ENCODE measurements around the gene TMEM213. TPM values are rescaled to one million over a fixed set of nuclear protein-coding genes. Genes with fewer than 3 reads are reported as not detected.

Gene TMEM213
- total RNA-seq, 1 experiment from 2014 or later: not detected

DNA sequence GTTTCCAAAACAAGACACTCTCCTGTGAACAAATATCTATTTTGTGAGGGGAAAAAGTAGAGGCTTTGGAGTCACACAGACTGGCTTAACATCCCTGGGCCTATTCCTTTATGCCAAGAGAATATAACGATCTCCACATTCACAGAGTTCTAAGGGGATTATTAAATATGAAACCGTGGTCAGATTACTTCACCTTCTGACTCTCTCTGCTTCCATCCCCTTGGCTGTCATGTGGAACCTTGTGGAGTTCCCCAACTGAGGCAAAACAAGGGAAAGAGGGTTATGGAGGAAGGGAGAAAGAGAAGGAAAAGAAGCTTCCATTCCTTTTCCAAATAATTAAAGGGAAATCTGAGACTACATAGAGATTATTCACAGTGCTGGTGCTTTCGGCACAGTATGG, 55.7 kb downstream of the TMEM213 start:
- CTCF ChIA-PET: no interaction called here
- Histone ChIP-seq H3K4me1 (replicated peaks; ENCODE audit: insufficient read depth) (peaks cover 39% of the 10 kb centered on the region), H4K20me1 (ENCODE audit: insufficient read depth) (no peaks in the 10 kb centered on the region), H2AFZ (no peak overlapping the region), H3F3A (ENCODE audit: insufficient read depth, low read depth) (peaks cover 11% of the 10 kb centered on the region; the same call in 1 of the 2 replicates), H3K9me2 (ENCODE audit: insufficient read depth) (no peaks in the 10 kb centered on the region), H3K79me2 (ENCODE audit: low read depth) (no peaks in the 10 kb centered on the region), H3K36me3 (ENCODE audit: low read depth) (peaks cover 22% of the 10 kb centered on the region), H3K9me3 (ENCODE audit: insufficient read depth, low read depth) (0 out of 2 replicates have a peak, but pooled peaks cover 6% of the 10 kb centered on the region), H3K27ac (peak overlapping the region; percentile 54; the same call in 1 of the 2 replicates), H3K27me3 (ENCODE audit: insufficient read depth, low read depth) (no peaks in the 10 kb centered on the region), H3K4me3 (no peak overlapping the region), H3K4me2 (no peak overlapping the region)
- TF ChIP-seq EZH2 (IDR thresholded peaks at IDR 0.05; ENCODE audit: low read depth): no peak
- TF ChIP-seq, protein P1, sequence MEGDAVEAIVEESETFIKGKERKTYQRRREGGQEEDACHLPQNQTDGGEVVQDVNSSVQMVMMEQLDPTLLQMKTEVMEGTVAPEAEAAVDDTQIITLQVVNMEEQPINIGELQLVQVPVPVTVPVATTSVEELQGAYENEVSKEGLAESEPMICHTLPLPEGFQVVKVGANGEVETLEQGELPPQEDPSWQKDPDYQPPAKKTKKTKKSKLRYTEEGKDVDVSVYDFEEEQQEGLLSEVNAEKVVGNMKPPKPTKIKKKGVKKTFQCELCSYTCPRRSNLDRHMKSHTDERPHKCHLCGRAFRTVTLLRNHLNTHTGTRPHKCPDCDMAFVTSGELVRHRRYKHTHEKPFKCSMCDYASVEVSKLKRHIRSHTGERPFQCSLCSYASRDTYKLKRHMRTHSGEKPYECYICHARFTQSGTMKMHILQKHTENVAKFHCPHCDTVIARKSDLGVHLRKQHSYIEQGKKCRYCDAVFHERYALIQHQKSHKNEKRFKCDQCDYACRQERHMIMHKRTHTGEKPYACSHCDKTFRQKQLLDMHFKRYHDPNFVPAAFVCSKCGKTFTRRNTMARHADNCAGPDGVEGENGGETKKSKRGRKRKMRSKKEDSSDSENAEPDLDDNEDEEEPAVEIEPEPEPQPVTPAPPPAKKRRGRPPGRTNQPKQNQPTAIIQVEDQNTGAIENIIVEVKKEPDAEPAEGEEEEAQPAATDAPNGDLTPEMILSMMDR (conservative IDR thresholded peaks at IDR 0.05): no peak
- DNase-seq: no peak
- POLR2A ChIA-PET (ENCODE audit: unreplicated experiment): no interaction called here
- TSS peak; percentile 24 for BruUV-seq (replicated peaks)
- intact Hi-C loops (cut with micrococcal nuclease; ENCODE audit: unreplicated experiment): no loop called here

DNA sequence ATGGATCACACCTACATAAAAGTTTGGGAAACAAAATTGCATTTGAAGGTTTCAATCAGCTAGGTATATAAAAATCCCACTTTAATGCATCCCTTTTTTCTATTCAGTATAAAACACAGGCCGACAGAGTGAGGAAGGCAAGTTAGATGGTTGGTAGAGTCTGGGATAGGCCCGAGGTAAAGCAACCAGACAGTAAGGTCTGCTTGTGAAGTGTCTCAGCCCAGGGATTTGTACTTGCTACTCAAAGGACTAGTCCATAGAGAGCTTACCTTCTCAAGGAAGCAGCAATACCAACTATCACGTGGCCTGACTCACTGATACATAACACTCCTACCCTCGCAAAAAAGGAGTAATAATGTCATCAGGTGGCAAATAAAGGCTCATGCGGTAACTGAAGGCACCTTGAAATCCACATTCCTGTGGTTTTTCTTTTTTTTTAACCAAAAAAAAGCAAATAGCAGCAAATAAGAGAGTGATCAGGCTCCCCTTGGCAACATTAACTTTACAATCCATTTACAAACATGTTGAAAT, 56.4 kb downstream of the TMEM213 start:
- POLR2A ChIA-PET (ENCODE audit: unreplicated experiment): interaction anchor here (0.8 kb wide), 1 partner anchor 387 kb away, joined by 21 read pairs; no protein-coding TSS in a partner anchor

DNA sequence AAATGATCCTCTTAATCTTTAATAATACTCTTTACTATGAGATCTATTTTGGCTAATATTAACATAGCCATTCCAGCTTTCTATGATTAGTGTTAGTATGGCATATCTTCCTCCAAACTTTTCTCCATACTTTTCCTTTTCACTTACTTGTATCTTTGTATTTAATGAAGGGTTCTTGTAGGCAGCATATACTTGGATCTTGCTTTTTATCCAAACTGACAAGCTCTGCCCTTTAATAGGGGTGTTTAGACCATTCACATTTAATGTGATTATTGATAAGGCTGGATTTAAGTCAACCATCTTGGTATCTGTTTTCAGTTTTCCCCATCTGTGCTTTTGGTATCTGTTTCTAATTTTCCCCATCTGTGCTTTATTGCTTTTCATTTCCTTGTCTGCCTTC, 59.9 kb downstream of the TMEM213 start:
- Histone ChIP-seq H3F3A (ENCODE audit: insufficient read depth, low read depth) (peaks cover 11% of the 10 kb centered on the region; the same call in 1 of the 2 replicates), H3K27ac (no peak overlapping the region), H3K36me3 (ENCODE audit: low read depth) (peaks cover 12% of the 10 kb centered on the region), H3K9me2 (ENCODE audit: insufficient read depth) (no peaks in the 10 kb centered on the region), H2AFZ (no peak overlapping the region), H3K4me3 (no peak overlapping the region), H3K27me3 (ENCODE audit: insufficient read depth, low read depth) (no peaks in the 10 kb centered on the region), H3K4me1 (replicated peaks; ENCODE audit: insufficient read depth) (peaks cover 20% of the 10 kb centered on the region), H3K9me3 (ENCODE audit: insufficient read depth, low read depth) (0 out of 2 replicates have a peak, but pooled peaks cover 6% of the 10 kb centered on the region), H3K79me2 (ENCODE audit: low read depth) (no peaks in the 10 kb centered on the region), H3K4me2 (no peak overlapping the region), H4K20me1 (ENCODE audit: insufficient read depth) (no peaks in the 10 kb centered on the region)
- TF ChIP-seq, protein P1 (conservative IDR thresholded peaks at IDR 0.05): no peak
- TF ChIP-seq EZH2 (IDR thresholded peaks at IDR 0.05; ENCODE audit: low read depth): no peak
- intact Hi-C loops (cut with micrococcal nuclease; ENCODE audit: unreplicated experiment): no loop called here
- BruUV-seq (replicated peaks): no TSS peak
- ChIA-PET CTCF (no interaction called here), POLR2A (ENCODE audit: unreplicated experiment) (interaction anchor here (0.7 kb wide), 1 partner anchor 840 kb away, joined by 4 read pairs; no protein-coding TSS in a partner anchor)
- DNase-seq: no peak

More for the DNA sequence above, 56.4 kb downstream of the TMEM213 start:
- H3K27ac ChIP-seq: peak overlapping the region; percentile 54
- intact Hi-C loops (cut with micrococcal nuclease; ENCODE audit: unreplicated experiment): no loop called here
- no peaks in the 10 kb centered on the region for H3K27me3 ChIP-seq (ENCODE audit: insufficient read depth, low read depth)
- peaks cover 11% of the 10 kb centered on the region; the same call in 1 of the 2 replicates for H3F3A ChIP-seq (ENCODE audit: insufficient read depth, low read depth)
- H3K9me2 ChIP-seq (ENCODE audit: insufficient read depth): no peaks in the 10 kb centered on the region
- H3K4me1 ChIP-seq (replicated peaks; ENCODE audit: insufficient read depth): peaks cover 32% of the 10 kb centered on the region
- TF ChIP-seq, protein P1 (conservative IDR thresholded peaks at IDR 0.05): no peak
- TF ChIP-seq EZH2 (IDR thresholded peaks at IDR 0.05; ENCODE audit: low read depth): no peak
- BruUV-seq (replicated peaks): no TSS peak
- H3K4me3 ChIP-seq: no peak overlapping the region
- H3K9me3 ChIP-seq (ENCODE audit: insufficient read depth, low read depth): 0 out of 2 replicates have a peak, but pooled peaks cover 6% of the 10 kb centered on the region
- peak overlapping the region; percentile 15 for H3K4me2 ChIP-seq
- H2AFZ ChIP-seq: no peak overlapping the region
- CTCF ChIA-PET: no interaction called here
- H3K36me3 ChIP-seq (ENCODE audit: low read depth): peaks cover 22% of the 10 kb centered on the region
- no peaks in the 10 kb centered on the region for H3K79me2 ChIP-seq (ENCODE audit: low read depth)
- H4K20me1 ChIP-seq (ENCODE audit: insufficient read depth): no peaks in the 10 kb centered on the region
- DNase-seq: peak in 1 of 2 experiments; percentile 92
